Mucosa of descending colon (tissue), 3 donors: Measurements from ENCODE around the gene SPAG17. TPM values are rescaled to one million over a fixed set of nuclear protein-coding genes. Genes with fewer than 3 reads are reported as not detected.
"Not testable (repeated sequence)": the region's sequence is repeated elsewhere in the genome, so short reads cannot be mapped to it uniquely, and the experiment has no call there.

Experiments used
- ATAC-seq: fragments of 200-7000 bp; cut with Tn5 transposase; one replicate; pipeline ENCODE4 v1.9.1; 2020; ENCODE audit warnings: mild to moderate bottlenecking, moderate library complexity
- DNase-seq, 3 donors: peaks; one replicate each; pipeline ENCODE4 v3.0.0-alpha.2; 2020
- H3K36me3 ChIP-seq: fragments of 200-600 bp; one replicate; pipeline ENCODE4 v1.8.0; 2021; ENCODE audit warnings: low read depth, mild to moderate bottlenecking
- H3K4me1 ChIP-seq: fragments of 200-600 bp; one replicate; pipeline ENCODE4 v1.8.0; 2021; ENCODE audit warnings: low read depth, mild to moderate bottlenecking
- H3K4me3 ChIP-seq: fragments of 200-600 bp; one replicate; pipeline ENCODE4 v1.8.0; 2021; ENCODE audit warnings: mild to moderate bottlenecking
- H3K9me3 ChIP-seq: fragments of 200-600 bp; one replicate; pipeline ENCODE4 v1.8.0; 2021; ENCODE audit warnings: mild to moderate bottlenecking
- intact Hi-C, 2 donors: fragments of 100-400 bp; cut with DNase I in 1 of 2; cut with micrococcal nuclease in 1 of 2; formaldehyde crosslinking; loops; one replicate each; pipeline versions ENCODE4 v1.11.0 to v1.11.1; 2022; cut with DNase I, micrococcal nuclease
- total RNA-seq, 3 donors: library from RNA; stranded (reverse); fragmentation: NEBNext Ultra II Directional in 2 of 3; extraction: Animal tissue kit (Norgen Biotek cat#: 25700) in 2 of 3; gene quantifications; one replicate each; pipeline versions ENCODE4 v1.2.1 to v1.2.4, GENCODE V29; 2021 to 2023
- TF ChIP-seq, protein P1 (sequence below): fragments of 200-600 bp; IDR thresholded peaks from one replicate; pipeline ENCODE4 v1.8.0; 2022; ENCODE audit warnings: antibody characterized with exemption, mild to moderate bottlenecking
- donor health status: DM: no; HTN: no; CAD: no; lungs with moderate emphysema.
- donor health status: DM: no; HTN: no; CAD: no.
- donor health status: DM: no; HTN: yes; CAD: no.

The SPAG17 gene
- total RNA-seq, 3 donors from 2014 or later, result not detected

DNA sequence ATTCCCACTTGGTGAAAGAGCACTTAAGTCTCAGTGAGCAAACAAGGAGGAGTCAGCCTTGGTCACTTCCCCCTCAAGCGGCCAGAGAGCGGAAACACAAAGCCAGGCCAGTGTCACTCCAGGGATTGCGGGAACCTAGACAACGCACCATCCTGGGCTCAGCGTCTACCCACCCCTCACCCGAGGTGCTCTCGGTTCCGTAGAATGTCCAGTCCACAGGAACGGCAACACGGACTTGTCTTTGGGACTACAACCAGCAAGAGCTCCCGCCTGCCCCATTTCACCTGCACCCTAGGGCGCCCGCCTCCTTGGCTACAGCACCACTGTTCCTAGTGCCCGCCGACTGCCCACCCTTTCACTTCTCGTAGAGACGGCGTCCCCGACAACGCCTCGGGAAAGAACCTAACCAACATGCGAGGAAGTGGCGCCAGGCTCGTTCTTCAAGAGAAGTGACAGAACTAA is 256.1 kb downstream of the SPAG17 start:
- TF ChIP-seq, protein P1, sequence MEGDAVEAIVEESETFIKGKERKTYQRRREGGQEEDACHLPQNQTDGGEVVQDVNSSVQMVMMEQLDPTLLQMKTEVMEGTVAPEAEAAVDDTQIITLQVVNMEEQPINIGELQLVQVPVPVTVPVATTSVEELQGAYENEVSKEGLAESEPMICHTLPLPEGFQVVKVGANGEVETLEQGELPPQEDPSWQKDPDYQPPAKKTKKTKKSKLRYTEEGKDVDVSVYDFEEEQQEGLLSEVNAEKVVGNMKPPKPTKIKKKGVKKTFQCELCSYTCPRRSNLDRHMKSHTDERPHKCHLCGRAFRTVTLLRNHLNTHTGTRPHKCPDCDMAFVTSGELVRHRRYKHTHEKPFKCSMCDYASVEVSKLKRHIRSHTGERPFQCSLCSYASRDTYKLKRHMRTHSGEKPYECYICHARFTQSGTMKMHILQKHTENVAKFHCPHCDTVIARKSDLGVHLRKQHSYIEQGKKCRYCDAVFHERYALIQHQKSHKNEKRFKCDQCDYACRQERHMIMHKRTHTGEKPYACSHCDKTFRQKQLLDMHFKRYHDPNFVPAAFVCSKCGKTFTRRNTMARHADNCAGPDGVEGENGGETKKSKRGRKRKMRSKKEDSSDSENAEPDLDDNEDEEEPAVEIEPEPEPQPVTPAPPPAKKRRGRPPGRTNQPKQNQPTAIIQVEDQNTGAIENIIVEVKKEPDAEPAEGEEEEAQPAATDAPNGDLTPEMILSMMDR, result no peak
- ATAC-seq, result peak; percentile 79

DNA sequence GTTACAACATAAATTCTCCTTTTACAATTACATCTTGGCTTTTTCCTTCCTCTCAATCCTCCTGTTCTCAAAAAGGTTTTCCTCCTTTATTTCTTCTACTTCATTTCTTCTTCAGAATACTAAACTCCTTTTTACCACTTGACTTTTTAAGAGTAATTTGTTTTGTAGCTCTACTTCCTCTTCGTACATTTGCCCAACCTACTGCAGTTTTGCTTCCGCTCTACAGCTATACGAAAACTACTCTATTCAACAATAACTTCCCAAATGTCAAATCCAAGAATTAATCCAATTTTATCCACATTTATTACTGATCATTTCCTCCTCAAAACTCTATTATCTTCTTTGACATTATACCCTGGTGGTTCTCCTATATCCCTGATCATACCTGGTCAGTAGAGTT is 259.0 kb downstream of the SPAG17 start:
- Histone ChIP-seq H3K36me3 (no peaks in the 10 kb centered on the region), H3K4me1 (peaks cover 17% of the 10 kb centered on the region), H3K4me3 (no peak overlapping the region), H3K9me3 (no peaks in the 10 kb centered on the region)
- DNase-seq, result no peak
- intact Hi-C loops, result no loop called here
- ATAC-seq, result no peak
- TF ChIP-seq, protein P1, result no peak

More for the DNA sequence above, 256.1 kb downstream of the SPAG17 start:
- H3K9me3 ChIP-seq, result no peaks in the 10 kb centered on the region
- peak overlapping the region; percentile 82 for H3K4me3 ChIP-seq
- H3K36me3 ChIP-seq, result no peaks in the 10 kb centered on the region
- peaks cover 25% of the 10 kb centered on the region for H3K4me1 ChIP-seq
- DNase-seq, result peak in 2 of 3 donors; percentile 69 to 74
- intact Hi-C loops, result no loop called here

DNA sequence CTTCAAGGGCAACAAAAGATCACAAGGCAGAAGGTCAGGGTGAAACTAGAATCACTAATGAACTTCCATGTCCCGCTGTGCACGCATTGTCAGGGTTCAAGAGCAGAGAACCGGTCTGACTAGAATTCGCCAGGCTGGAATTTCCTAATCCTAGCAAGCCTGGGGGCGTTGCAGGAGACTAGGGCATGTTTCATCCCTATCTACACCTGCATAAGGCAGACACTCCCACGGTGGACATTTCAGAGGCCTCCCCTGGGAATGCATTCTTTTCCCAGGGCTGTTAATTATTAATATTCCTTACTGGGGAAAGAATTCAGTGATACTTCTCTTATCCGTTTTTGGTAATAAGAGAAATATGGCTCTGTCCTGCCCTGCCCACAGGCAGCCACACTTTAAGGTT is 262.3 kb downstream of the SPAG17 start:
- DNase-seq, H3K4me1 ChIP-seq, ATAC-seq, intact Hi-C loops, H3K9me3 ChIP-seq, H3K4me3 ChIP-seq, H3K36me3 ChIP-seq: not testable (repeated sequence)

DNA sequence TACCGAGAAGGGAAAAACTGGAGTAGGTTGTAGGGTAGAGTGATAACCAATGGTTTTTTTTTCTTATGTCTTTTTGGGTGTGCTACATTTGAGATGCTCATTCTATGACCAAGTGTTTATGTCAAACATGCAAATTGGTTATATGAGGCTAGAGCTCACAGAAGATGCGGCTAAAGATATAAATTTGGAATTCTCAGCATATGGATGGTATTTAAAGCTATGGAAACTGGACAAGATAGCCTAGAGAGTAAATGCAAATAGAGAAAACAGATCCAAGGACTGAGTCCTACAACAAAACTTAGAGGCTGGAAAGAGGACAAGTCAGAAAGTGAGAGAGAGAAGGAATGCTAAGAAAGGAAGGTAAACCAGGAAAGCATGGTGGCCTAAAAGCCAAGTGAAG is 263.0 kb downstream of the SPAG17 start:
- Histone ChIP-seq H3K9me3 (no peaks in the 10 kb centered on the region), H3K36me3 (no peaks in the 10 kb centered on the region), H3K4me1 (no peaks in the 10 kb centered on the region), H3K4me3 (no peak overlapping the region)
- TF ChIP-seq, protein P1, result no peak
- ATAC-seq (no peak), DNase-seq (no peak)
- intact Hi-C loops, result no loop called here

DNA sequence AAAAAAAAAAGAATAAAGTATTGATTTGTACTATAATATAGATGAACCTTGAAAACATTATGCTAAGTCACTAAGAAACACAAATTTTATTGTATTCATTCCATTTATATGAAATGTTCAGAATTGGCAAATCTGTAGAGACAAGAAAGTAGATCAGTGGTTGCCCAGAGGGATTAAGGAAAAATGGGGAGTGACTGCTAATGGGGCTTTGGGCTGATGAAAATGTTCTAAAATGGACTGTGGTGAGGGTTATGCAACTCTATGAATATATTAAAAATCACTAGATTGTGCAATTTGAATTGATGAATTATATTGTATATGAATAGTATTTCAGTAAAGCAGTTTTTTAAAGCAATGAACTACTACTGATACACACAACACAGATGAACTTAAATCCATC is 265.7 kb downstream of the SPAG17 start:
- ATAC-seq (no peak), DNase-seq (no peak)
- Histone ChIP-seq H3K4me1 (no peaks in the 10 kb centered on the region), H3K36me3 (no peaks in the 10 kb centered on the region), H3K4me3 (no peak overlapping the region), H3K9me3 (no peaks in the 10 kb centered on the region)
- TF ChIP-seq, protein P1, result no peak
- intact Hi-C loops, result no loop called here

DNA sequence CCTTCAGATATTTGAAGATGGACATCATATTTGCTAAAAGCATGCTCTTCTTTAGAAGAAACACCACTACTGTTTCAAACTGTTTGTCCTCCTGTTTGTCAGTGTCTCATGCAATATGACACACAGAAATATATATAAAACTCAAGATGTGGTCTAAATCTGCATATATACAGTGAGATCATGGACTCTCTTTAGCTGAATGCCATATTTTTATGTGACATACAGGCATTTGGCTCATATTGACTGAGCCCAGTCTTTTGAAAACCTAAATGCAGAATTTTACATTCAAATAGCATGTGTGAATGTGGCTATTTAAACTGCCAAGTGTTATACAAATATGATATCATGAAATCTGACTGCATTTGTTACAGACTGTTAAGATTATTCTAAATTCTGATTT is 274.0 kb downstream of the SPAG17 start:
- TF ChIP-seq, protein P1, result no peak
- ATAC-seq, result no peak
- intact Hi-C loops, result no loop called here
- no peak overlapping the region for H3K4me3 ChIP-seq
- no peaks in the 10 kb centered on the region for H3K36me3 ChIP-seq
- no peaks in the 10 kb centered on the region for H3K4me1 ChIP-seq
- H3K9me3 ChIP-seq, result no peaks in the 10 kb centered on the region
- DNase-seq, result no peak
